ENCODE results near the gene CTDSPL2.
"Not testable (repeated sequence)": the region's sequence is repeated elsewhere in the genome, so short reads cannot be mapped to it uniquely, and the experiment has no call there.

CTDSPL2 gene

GRCh38 chr15:44537735-44538240 lies 110.4 kb downstream of the CTDSPL2 start:
- DNase-seq (ENCODE audit: low read depth in 3 of 3) = no peak

GRCh38 chr15:44541282-44541958 lies 114.0 kb downstream of the CTDSPL2 start:
- DNase-seq (ENCODE audit: low read depth in 3 of 3) = no peak

DNA sequence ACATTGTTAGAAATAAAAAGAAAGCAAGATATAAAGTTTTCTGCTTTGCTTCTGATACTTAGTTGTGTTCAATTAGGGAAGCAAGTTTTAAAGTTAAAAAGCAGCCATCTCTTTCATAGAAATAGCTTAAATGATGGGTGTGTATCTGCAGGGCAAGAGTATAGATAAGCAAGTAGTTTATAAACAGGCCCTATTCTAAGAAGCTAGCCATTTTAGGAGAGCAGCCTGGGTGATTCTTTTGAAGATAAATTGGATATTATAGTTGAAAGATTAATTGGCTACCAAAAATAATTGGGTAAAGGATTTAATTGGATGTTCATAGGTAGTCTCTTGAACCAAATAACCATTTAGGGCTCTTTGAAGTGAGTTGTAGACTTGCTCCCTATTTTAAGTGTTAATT lies 115.2 kb downstream of the CTDSPL2 start:
- no peak for DNase-seq (ENCODE audit: low read depth in 3 of 3)

GRCh38 chr15:44544745-44545144 lies 117.3 kb downstream of the CTDSPL2 start:
- not testable (repeated sequence) for DNase-seq (ENCODE audit: low read depth in 3 of 3)

DNA sequence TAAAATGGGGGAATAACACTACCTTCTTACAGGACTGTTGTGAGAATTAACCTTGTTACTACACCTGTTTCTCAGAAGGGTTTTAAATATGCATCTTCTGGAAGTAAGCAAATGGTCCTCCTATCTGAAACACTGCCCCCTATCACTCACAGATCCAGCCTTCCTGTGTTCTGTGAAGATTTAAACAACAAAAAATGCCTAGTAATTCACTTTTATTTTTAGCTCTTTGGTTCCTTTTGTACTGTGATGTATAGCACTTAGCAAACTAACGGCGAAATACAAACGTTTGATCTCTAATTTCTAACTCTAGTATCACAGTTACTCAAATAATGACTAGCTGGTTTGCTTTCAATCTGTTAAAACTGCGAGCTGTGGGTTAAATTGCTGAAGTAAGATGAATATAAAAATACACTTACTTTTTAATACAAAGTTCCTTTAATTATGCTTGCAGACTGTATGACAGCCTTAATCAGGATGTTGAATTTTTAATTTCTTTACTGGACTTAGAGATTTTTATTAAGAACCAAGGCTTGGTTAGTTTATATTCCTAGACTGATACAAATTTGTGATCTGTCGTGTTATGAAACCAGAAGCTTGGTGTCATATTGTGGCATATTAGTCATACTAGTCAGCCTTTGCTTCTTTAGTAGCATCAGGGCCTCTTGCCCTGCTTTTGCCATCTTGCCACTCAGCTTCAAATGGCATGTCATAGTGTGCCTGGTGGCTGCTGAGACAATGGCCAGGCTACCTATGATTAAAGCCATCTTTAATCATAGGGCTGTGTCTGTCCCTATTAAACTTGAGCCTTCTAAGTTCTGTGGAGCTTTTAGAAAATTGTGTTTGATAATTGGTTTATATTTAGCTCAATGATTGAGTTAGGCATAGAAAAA lies 118.7 kb downstream of the CTDSPL2 start:
- DNase-seq (ENCODE audit: low read depth in 3 of 3) = no peak

- not testable (repeated sequence) for DNase-seq (ENCODE audit: low read depth in 3 of 3)
Measured at GRCh38 chr15:44549152-44549551, 121.7 kb downstream of the CTDSPL2 start.

DNA sequence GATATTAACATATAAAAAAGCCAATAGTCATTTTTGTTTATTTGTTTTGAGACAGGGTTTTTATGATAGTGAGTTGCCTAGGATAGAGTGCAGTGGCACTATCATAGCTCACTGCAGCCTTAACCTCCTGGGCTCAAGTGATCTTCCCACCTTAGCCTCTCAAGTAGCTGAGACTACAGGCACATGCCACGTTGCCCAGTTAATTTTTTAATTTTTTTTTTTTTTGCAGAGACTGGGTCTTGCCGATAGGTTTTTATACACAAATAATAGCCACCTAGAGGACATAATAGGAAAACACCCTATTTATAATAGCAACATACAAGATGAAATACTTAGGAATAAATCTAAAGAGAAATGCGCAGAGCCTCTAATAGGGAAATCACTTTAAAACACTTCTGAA lies 122.8 kb downstream of the CTDSPL2 start:
- no peak for DNase-seq (ENCODE audit: low read depth in 3 of 3)

GRCh38 chr15:44550734-44551133 lies 123.3 kb downstream of the CTDSPL2 start:
- DNase-seq (ENCODE audit: low read depth in 3 of 3) = no peak

DNA sequence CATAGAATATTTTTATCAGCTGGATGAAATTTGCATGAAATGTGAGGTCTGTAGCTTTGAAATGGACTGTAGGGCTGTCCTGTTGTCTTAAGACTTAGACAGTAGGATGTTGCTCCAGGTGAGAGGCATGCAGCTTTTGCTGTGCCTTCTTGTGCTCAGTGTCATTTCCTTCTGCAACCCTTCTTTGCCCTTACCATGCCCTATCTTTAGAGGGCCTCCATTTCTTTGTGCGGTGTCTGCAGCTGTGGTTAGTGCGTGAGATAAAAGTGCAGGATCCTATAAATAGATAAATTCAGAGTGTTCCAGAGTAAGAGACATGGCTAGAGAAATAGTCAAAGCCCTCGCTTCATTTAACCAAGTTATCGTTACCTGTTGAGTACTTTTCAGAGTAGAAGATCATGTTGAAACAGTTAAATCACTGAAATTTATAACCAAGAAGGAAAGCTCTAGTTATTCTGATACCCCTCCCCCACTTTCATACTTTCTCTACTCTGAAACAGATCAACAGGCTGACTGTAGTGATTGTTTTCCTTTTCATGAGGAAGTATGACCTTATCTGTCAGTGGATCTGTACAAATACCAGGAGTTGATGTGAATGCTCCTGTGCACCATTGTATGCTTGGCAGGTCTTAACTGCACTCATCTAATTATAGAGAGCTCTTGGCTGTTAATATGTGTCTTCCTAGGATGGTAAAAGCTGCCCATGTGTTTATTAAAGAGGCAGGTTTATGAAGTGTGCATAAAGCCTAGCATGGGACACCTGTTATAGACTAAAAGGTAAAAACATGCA lies 127.7 kb downstream of the CTDSPL2 start:
- no peak for DNase-seq (ENCODE audit: low read depth in 3 of 3)

- not testable (repeated sequence) for DNase-seq (ENCODE audit: low read depth in 3 of 3)
Measured at GRCh38 chr15:44560926-44561325, 133.5 kb downstream of the CTDSPL2 start.

DNA sequence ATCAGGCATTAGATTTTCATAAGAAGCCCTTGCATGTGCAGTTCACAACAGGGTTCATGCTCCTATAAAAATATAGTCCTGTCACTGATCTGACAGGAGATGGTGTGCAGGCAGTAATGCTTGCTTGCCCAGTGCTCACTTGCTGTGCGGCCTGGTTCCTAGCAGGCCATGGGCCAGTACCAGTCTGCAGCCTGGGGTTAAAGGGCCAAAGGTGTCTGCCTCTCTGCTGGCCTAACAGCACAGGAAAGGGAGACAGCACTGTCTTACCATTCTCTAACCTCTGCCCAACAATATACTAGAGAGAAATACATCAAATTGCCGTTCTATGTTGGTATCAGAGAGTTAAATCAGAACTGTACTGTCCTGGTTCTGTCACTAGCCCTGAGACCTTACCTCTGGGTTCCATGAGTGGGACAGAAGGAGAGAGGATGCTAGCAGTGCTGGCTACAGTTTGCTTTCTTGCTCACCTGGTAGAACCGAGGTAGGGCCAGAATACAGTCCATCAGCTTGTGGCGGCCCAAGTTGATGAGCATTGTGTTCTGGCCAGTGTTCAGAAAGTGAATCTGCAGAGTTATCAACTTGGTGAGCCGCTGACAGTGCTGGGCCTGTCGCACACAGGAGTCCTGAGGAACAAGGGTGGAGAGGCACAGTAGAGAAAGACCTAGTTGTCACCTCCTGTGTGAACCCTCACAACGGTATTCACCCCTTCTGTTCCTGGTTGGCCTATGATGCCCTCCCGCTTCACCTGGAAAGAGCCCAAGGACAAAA lies 138.1 kb downstream of the CTDSPL2 start:
- no peak for DNase-seq (ENCODE audit: low read depth in 3 of 3)

DNA sequence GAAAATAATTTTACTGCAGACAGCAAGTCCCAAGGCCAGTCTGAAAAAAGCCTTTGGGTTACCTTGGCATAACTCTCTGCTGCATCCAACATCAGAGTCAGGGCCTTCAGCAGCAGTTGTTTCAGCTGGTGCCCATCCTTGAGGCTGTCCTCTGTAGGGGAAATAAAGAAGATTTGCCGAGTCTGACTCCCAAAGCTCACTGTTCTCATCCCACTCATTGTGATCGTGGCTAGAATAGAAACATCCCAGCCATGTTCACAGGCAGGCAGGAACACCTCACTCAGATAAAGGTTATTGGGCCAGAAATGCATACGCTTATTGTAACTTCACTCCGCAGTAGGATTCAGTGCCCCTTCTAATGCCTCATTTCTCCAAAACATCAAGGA lies 138.7 kb downstream of the CTDSPL2 start:
- DNase-seq (ENCODE audit: low read depth in 3 of 3) = no peak

GRCh38 chr15:44568338-44568737 lies 140.9 kb downstream of the CTDSPL2 start:
- DNase-seq (ENCODE audit: low read depth in 3 of 3) = no peak

GRCh38 chr15:44569316-44569715 lies 141.9 kb downstream of the CTDSPL2 start:
- no peak for DNase-seq (ENCODE audit: low read depth in 3 of 3)

GRCh38 chr15:44570361-44570760 lies 142.9 kb downstream of the CTDSPL2 start:
- no peak for DNase-seq (ENCODE audit: low read depth in 3 of 3)

GRCh38 chr15:44573386-44573785 lies 146.0 kb downstream of the CTDSPL2 start:
- DNase-seq (ENCODE audit: low read depth in 3 of 3) = no peak

DNA sequence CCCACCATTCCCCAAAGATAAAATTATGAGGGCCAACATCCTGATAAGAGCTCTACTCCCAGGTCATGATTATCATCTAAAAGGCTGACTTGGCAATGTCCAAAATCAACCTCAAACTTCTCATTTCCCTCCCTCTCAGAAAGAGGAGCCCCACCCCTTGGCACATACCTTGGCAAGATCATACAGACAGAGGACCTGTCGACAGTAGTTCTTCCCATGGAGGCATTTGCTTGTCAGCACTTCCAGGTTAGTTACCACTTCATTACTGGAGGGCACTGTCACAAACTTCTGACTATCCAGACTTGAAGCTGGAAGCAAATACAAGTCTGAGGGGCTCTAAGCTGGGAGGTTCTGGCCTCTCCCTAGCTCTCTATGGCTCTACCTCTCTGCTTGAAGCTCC lies 147.3 kb downstream of the CTDSPL2 start:
- DNase-seq (ENCODE audit: low read depth in 3 of 3) = no peak

Measured in stimulated activated CD4-positive, alpha-beta T cell treated with anti-CD3 and anti-CD28 coated beads, TNF-alpha, amount 100 ng/mL, for 4 hours (primary cell).